Astrocyte of the cerebellum (primary cell): Measurements from ENCODE around the gene MRM3.

Experiments used
- DNase-seq: peaks from one replicate; pipeline ENCODE4 v3.0.0-alpha.2; 2011; ENCODE audit warnings: low read depth
- H3K4me3 ChIP-seq: 2 replicates; pipeline ENCODE4 v1.5.1; 2011; ENCODE audit warnings: mild to moderate bottlenecking, low read depth, low read length, moderate library complexity
- in situ Hi-C: cut with HindIII; loops from 2 replicates; pipeline ENCODE4 v1.10.0; 2017; ENCODE audit warnings: low sequenced_read_pairs
- TF ChIP-seq, protein P1 (sequence below): IDR thresholded peaks from 2 replicates; pipeline ENCODE4 v1.5.1; 2012; ENCODE audit warnings: low read length, low read depth, moderate library complexity, mild to moderate bottlenecking; ENCODE audit errors: missing control alignments

Gene MRM3

DNA sequence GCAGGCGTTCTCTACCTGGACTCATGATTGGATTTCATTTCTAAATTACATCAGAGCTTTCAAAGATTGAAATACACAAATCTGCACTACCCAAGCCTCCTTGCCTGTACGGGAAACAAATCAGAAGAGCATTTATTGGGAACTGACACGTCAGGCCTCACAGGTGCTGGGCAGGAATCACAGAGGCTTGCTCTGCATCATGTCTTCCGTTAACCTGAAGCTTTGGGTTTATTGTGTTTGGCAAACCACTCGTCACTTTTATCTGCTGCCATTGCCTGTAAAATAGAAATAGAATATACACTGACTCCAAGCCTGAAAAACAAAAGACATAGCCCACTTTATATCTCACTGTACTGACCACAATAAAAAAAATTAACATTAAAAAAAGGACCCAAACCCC, 22.2 kb upstream of the MRM3 start:
- TF ChIP-seq, protein P1, sequence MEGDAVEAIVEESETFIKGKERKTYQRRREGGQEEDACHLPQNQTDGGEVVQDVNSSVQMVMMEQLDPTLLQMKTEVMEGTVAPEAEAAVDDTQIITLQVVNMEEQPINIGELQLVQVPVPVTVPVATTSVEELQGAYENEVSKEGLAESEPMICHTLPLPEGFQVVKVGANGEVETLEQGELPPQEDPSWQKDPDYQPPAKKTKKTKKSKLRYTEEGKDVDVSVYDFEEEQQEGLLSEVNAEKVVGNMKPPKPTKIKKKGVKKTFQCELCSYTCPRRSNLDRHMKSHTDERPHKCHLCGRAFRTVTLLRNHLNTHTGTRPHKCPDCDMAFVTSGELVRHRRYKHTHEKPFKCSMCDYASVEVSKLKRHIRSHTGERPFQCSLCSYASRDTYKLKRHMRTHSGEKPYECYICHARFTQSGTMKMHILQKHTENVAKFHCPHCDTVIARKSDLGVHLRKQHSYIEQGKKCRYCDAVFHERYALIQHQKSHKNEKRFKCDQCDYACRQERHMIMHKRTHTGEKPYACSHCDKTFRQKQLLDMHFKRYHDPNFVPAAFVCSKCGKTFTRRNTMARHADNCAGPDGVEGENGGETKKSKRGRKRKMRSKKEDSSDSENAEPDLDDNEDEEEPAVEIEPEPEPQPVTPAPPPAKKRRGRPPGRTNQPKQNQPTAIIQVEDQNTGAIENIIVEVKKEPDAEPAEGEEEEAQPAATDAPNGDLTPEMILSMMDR, result no peak
- DNase-seq, result no peak
- in situ Hi-C loops, result no loop called here
- no peak overlapping the region for H3K4me3 ChIP-seq

DNA sequence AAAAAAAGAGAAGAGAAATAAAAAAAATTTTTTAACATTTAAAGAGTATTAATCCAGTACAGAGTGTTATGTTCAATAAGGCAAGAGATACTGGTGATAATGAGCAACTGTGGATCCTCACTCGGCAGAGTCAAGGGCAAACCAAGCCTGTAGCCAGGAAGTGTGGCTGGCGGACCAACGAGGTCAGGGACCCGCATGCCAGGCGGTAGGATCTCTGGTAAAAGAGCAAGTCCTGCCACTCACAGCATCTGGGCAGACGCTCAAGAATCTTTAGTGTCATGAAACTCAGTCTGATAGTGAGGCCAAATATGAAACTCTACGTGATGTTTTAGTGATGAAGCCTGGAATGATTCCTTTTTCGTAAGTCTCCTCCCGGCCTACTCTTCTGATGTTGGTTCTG, 21.8 kb upstream of the MRM3 start:
- DNase-seq, result no peak
- no peak overlapping the region for H3K4me3 ChIP-seq
- TF ChIP-seq, protein P1, result no peak
- in situ Hi-C loops, result no loop called here

DNA sequence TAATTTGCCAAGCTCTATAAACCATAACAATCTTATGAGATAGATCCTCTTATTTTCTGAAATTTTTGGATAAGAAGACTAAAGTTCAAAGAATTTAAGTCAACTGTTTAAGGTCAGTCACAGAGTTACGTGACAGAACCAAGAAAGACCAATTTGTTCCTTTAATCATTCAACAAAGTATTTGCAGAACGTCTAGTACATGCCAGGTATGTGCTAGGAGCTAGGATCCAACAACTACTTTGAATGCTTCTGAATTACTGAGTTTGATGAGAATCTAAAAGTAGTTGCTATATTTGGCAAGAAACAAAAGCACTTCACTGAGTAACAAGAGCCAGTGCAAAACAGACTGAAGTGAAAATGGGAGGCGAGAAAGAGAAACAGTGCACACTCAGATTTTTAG, 15.1 kb upstream of the MRM3 start:
- in situ Hi-C loops, result no loop called here
- TF ChIP-seq, protein P1, result no peak

GRCh38 chr17:773016-773415, 9.1 kb upstream of the MRM3 start:
- TF ChIP-seq, protein P1, result no peak
- in situ Hi-C loops, result no loop called here
- DNase-seq, result no peak
- no peak overlapping the region for H3K4me3 ChIP-seq

More for the DNA sequence above, 15.1 kb upstream of the MRM3 start:
- no peak for DNase-seq
- H3K4me3 ChIP-seq, result no peak overlapping the region

- no peak for DNase-seq
- TF ChIP-seq, protein P1, result no peak
- in situ Hi-C loops, result no loop called here
- no peak overlapping the region for H3K4me3 ChIP-seq
Observed at GRCh38 chr17:773467-774312, 8.5 kb upstream of the MRM3 start.

- no peak overlapping the region for H3K4me3 ChIP-seq
- in situ Hi-C loops, result no loop called here
- TF ChIP-seq, protein P1, result no peak
- DNase-seq, result no peak
Observed at GRCh38 chr17:774313-774584, 7.9 kb upstream of the MRM3 start.
